ENCODE data around the gene BNIP5.

The BNIP5 gene

DNA sequence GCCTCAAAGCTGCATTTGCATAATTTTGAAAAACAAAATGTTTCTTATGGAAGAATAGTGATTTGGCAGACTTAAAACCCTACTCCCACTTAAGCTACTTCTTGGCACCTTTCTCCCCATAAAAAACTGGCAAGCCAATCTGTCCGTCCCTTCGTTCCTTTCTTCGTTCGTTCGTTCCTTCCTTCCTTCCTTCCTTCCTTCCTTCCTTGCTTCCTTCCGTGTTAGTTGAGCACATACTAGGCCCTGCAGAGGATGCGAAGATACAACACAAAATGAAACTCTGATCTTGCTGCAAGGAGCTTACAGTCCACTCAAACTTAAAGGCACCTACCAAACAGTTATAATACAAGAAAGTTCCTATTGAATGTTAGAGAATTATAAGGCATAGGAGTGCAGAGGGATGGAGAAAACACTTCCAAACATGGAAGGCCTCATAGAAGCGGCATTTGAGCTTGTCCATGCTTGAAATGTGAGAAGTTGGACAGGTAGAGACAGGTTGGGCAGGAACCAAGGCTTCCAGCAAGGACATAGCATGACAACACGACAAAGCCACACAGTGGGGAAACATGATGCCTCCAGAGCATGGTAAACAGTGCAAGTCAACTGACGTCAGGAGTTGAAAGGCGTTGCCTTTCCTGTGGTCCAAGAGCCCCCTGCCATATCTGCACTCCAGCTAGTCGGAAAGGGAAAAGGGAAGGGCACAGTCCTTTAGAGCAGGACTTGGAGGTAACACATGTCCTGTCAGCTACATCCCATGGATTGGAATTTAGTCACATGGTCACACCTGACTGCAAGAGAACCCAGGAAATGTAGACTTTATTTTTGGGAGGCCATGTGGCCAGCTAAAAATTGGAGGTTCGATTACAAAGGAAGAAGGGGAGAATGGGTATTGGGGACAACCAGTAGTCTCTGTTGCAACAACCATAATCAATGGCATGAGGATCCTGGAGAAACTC, 59.8 kb downstream of the BNIP5 start:
- Histone ChIP-seq H3K27ac (ENCODE audit: low read length) (no peak overlapping the region), H3K27me3 (ENCODE audit: control insufficient read depth in 1 of 2, insufficient read depth in 2 of 2, low read length in 2 of 2) (peaks cover 10 to 11% of the 10 kb centered on the region in 2 donors), H3K4me3 (ENCODE audit: low read length in 2 of 2) (no peak overlapping the region), H3K9ac (ENCODE audit: low read length in 2 of 2) (no peak overlapping the region), H3K4me1 (ENCODE audit: control insufficient read depth, insufficient read depth, low read length) (no peaks in the 10 kb centered on the region), H3K36me3 (ENCODE audit: control insufficient read depth in 2 of 2, insufficient read depth in 2 of 2, low read length in 2 of 2) (no peaks in the 10 kb centered on the region), H3K9me3 (ENCODE audit: control insufficient read depth in 2 of 2, low read length in 2 of 2) (no peaks in the 10 kb centered on the region)

DNA sequence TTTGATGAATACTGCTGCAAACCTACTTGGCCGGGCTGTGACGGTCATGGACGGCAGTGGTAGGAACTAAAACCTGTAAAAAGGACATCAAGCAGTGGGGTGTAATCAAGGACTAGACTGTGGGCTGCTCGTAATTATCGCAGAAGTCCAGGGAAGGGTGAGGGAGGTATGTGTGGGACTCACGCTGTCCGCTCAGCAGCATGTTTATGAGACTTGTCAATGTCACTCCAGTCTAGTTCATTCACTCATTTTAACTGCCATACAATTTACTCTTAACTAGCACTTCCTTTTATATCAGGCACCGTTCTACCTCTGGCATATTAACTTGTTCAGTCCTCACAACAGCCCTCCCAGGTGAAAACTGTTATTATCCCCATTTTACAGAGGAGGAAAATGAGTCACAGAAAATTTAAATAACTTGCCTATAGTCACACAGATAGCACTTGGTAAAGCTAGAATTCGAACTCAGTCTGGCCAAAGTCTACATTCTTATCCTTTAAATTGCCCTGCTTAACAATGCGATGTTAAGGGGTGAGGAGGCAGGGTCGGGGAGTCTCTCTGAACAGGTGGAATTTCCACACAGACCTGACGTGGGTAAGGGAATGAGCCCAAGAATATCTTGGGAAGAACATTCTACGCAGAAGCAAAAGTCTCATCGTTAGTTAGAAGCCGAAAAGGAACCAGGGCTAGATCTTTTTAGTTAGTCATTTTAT, 62.7 kb downstream of the BNIP5 start:
- Histone ChIP-seq H3K9ac (ENCODE audit: low read length in 2 of 2) (no peak overlapping the region), H3K9me3 (ENCODE audit: control insufficient read depth in 2 of 2, low read length in 2 of 2) (no peaks in the 10 kb centered on the region), H3K36me3 (ENCODE audit: control insufficient read depth in 2 of 2, insufficient read depth in 2 of 2, low read length in 2 of 2) (no peaks in the 10 kb centered on the region), H3K4me3 (ENCODE audit: low read length in 2 of 2) (no peak overlapping the region), H3K27me3 (ENCODE audit: control insufficient read depth in 1 of 2, insufficient read depth in 2 of 2, low read length in 2 of 2) (peaks cover 15 to 28% of the 10 kb centered on the region in 2 donors), H3K27ac (ENCODE audit: low read length) (no peak overlapping the region), H3K4me1 (ENCODE audit: control insufficient read depth, insufficient read depth, low read length) (no peaks in the 10 kb centered on the region)

DNA sequence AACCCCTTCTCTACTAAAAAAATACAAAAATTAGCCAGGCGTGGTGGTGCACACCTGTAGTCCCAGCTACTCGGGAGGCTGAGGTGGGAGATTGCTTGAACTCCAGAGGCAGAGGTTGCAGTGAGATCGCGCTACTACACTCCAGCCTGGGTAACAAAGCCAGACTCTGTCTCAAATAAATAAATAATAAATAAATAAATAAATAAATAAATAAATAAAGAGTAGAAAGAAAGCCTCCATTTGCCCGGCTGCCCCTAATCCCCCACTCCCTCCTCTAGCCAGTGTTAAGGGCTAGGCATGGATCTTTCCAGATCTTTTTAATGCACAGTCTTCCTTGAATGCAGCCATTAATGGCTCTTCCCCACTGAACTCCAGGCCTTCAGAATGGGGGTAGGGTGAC, 63.6 kb downstream of the BNIP5 start:
- no peak overlapping the region for H3K4me3 ChIP-seq (ENCODE audit: low read length in 2 of 2)
- H3K27me3 ChIP-seq (ENCODE audit: control insufficient read depth in 1 of 2, insufficient read depth in 2 of 2, low read length in 2 of 2): peaks cover 15 to 29% of the 10 kb centered on the region in 2 donors
- H3K27ac ChIP-seq (ENCODE audit: low read length): no peak overlapping the region
- no peaks in the 10 kb centered on the region for H3K36me3 ChIP-seq (ENCODE audit: control insufficient read depth in 2 of 2, insufficient read depth in 2 of 2, low read length in 2 of 2)
- H3K9me3 ChIP-seq (ENCODE audit: control insufficient read depth in 2 of 2, low read length in 2 of 2): no peaks in the 10 kb centered on the region
- no peak overlapping the region for H3K9ac ChIP-seq (ENCODE audit: low read length in 2 of 2)
- peaks cover 2% of the 10 kb centered on the region for H3K4me1 ChIP-seq (ENCODE audit: control insufficient read depth, insufficient read depth, low read length)

DNA sequence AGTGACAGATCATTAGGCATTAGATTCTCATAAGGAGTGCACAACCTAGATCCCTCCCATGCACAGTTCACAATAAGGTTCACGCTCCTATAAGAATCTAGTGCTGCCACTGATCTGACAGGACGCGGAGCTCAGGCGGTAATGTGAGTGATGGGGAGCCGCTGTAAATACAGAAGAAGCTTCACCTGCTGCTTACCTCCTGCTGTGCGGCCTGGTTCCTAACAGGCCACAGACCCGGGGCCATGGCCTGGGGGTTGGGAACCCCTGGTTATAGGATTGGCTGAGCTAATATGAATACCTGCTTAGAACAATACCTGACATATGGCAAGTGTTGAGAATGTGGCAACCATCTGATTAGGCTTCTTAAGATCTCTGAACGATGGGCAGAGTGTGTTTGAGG, 64.5 kb downstream of the BNIP5 start:
- no peak overlapping the region for H3K4me3 ChIP-seq (ENCODE audit: low read length in 2 of 2)
- H3K9ac ChIP-seq (ENCODE audit: low read length in 2 of 2): no peak overlapping the region
- no peak overlapping the region for H3K27ac ChIP-seq (ENCODE audit: low read length)
- H3K9me3 ChIP-seq (ENCODE audit: control insufficient read depth in 2 of 2, low read length in 2 of 2): no peaks in the 10 kb centered on the region
- H3K4me1 ChIP-seq (ENCODE audit: control insufficient read depth, insufficient read depth, low read length): peaks cover 2% of the 10 kb centered on the region
- H3K27me3 ChIP-seq (ENCODE audit: control insufficient read depth in 1 of 2, insufficient read depth in 2 of 2, low read length in 2 of 2): peaks cover 13 to 31% of the 10 kb centered on the region in 2 donors
- H3K36me3 ChIP-seq (ENCODE audit: control insufficient read depth in 2 of 2, insufficient read depth in 2 of 2, low read length in 2 of 2): no peaks in the 10 kb centered on the region

DNA sequence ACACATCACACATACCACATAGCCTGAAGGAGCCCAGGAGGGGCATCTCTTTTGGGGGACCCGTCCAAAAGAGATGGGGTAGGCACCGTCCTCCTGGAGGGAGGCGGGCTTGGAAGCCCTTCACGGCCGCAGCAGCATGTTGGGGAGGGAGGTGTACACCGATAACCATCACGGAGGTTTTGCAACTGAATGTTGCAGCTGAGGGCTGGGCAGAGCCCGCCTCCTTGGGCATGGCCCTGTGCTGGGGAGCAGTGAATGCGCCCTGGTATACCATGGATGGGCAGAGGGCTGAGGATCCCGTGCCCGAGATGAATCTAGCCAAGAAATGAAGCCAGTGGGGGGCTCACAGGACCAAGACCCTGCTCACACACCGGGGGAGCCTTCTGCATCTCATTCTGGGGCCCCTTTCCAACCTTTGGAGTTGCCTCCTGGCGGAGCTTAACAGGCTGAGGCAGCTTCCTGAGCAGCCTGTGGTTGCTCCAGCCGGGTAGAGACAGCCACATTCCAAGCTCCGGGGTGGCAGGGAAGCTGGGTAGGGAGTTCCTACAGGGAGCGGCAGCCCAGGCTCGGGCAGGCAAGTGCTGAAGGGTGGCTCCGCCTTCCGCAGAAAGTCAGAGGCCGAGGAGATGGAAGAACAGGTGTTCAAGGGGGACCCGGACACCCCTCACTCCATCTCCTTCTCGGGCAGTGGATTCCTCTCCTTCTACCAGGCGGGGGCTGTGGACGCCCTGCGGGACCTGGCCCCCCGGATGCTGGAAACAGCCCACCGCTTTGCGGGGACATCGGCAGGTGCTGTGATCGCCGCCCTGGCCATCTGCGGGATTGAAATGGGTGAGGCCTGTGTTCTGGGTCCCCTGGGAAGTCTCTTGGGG, 66.6 kb downstream of the BNIP5 start, which contains the start of gene PNPLA1:
TSS of gene PNPLA1 (plus strand) at position 227 of the 872 bp plus-strand sequence. CDS start at position 627, 400 bp downstream.
- Histone ChIP-seq H3K4me1 (ENCODE audit: control insufficient read depth, insufficient read depth, low read length) (peaks cover 2% of the 10 kb centered on the region), H3K4me3 (ENCODE audit: low read length in 2 of 2) (no peak within 1 kb of the TSS), H3K9ac (ENCODE audit: low read length in 2 of 2) (no peak within 1 kb of the TSS), H3K36me3 (ENCODE audit: control insufficient read depth in 2 of 2, insufficient read depth in 2 of 2, low read length in 2 of 2) (no peaks in the 10 kb centered on the region), H3K27ac (ENCODE audit: low read length) (no peak within 1 kb of the TSS), H3K27me3 (ENCODE audit: control insufficient read depth in 1 of 2, insufficient read depth in 2 of 2, low read length in 2 of 2) (peaks cover 8 to 28% of the 10 kb centered on the region in 2 donors), H3K9me3 (ENCODE audit: control insufficient read depth in 2 of 2, low read length in 2 of 2) (peaks cover 0 to 7% of the 10 kb centered on the region in 2 donors)

DNA sequence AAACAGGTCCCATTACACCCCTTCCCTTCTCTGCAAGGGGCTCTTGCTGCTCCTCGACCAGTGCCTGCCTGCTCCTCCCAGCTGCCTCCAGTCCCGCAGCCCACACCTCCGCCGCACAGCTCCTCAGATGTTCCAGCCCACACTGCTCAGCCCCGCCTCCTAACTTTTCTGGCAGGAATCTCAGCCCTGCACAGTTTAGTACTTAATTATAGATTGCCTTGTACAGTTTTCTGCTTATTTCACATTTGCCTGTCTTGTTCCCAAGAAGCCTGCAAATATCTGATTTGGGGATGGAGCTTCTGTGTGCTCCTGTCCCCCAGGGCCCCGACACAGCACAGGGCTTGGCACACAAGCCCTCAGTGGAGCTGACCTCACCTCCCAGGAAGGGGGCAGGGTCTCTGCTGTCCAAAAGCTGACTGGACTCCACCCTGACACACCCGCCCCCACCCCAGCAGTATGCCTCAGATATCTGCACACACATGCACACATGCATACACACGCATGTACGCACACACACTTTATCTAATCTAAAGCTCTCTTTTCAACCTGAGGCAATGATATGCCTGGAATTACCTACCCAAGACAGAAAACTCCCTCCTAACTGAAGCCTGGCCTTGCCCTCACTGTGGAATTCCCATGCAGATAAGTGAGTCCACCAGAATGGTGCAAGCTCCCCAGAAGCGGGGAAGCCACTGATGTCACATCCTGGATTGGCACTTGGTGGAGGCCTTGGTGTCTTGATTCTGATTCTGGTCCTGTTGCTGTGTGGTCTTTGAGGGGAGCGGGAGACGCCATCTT, 68.0 kb downstream of the BNIP5 start:
- peaks cover 2% of the 10 kb centered on the region for H3K4me1 ChIP-seq (ENCODE audit: control insufficient read depth, insufficient read depth, low read length)
- no peak overlapping the region for H3K27ac ChIP-seq (ENCODE audit: low read length)
- H3K27me3 ChIP-seq (ENCODE audit: control insufficient read depth in 1 of 2, insufficient read depth in 2 of 2, low read length in 2 of 2): peaks cover 8 to 25% of the 10 kb centered on the region in 2 donors
- peaks cover 0 to 7% of the 10 kb centered on the region in 2 donors for H3K9me3 ChIP-seq (ENCODE audit: control insufficient read depth in 2 of 2, low read length in 2 of 2)
- H3K36me3 ChIP-seq (ENCODE audit: control insufficient read depth in 2 of 2, insufficient read depth in 2 of 2, low read length in 2 of 2): no peaks in the 10 kb centered on the region
- no peak overlapping the region for H3K9ac ChIP-seq (ENCODE audit: low read length in 2 of 2)
- H3K4me3 ChIP-seq (ENCODE audit: low read length in 2 of 2): no peak overlapping the region

DNA sequence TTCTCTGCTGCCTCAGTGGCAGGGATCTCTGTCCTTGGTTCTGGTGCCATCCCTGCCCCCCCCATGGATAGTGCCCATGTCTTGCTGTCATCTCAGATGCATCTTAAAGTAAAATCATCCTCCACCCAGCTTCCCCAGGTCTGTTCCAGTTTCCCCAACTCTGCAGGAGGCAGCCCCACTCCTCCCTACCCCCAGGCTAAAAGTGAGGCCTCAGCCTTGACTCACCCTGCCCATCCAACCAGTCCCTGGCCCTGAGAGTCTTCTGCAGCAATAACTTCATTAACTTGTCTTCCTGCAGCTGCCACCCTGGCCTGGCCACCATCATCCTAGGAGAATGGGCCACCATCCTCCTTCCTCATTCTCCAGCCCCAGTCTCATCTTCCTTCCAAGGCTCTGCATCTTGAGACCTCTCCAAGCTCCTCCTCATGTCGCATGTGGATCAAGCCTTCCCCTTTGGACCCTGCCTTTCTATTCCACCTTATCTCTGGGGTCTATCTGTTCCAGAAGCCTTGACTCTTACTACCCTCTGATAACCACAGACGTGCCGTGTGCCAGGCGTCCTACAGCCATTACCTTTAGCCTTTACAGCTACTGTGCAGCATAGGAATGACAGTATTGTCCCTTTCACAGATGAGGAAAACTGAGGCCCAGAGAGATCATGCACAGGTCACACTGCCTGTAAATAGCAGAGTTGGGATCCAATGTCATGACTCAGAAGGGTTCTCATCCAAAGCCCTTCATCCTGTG, 68.8 kb downstream of the BNIP5 start:
- H3K27ac ChIP-seq (ENCODE audit: low read length): no peak overlapping the region

DNA sequence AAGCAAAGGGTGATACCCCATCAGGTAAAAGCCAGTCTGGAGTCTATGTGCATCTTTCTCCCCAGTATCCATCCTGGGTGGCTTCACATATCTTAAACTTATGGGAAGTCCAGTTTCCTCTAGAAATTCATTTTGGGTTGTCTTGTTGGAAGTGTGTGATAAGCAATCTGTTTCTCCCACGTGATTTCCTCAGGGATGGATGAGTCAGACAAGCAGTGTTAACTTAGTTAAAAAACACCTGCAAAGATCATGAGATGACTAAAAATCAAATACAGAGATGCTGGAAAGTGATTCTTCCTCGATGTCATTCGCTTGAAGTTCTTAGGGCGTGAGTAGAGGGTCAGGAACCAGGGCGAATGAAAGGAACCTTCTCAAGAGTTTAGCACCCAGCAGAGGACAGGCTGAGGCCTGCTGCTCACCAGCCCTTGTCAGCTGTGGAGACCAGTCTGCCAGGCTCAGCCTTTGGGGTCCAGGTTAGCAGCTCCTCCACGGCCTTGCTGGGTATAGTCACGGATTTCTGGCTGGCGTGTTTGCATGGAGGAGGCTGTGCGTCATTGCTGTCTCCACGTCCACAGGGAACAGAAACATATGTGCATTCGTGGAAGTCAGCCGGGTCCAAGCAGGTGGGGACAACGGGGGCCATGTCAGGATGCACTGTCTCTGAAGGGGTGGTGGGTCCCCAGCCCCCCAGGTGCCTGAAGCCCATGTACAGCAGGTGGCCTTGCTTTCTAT, 69.6 kb downstream of the BNIP5 start:
- Histone ChIP-seq H3K4me3 (ENCODE audit: low read length in 2 of 2) (no peak overlapping the region), H3K9ac (ENCODE audit: low read length in 2 of 2) (no peak overlapping the region), H3K27ac (ENCODE audit: low read length) (no peak overlapping the region), H3K9me3 (ENCODE audit: control insufficient read depth in 2 of 2, low read length in 2 of 2) (peaks cover 0 to 7% of the 10 kb centered on the region in 2 donors), H3K27me3 (ENCODE audit: control insufficient read depth in 1 of 2, insufficient read depth in 2 of 2, low read length in 2 of 2) (peaks cover 6 to 25% of the 10 kb centered on the region in 2 donors), H3K4me1 (ENCODE audit: control insufficient read depth, insufficient read depth, low read length) (peaks cover 2% of the 10 kb centered on the region), H3K36me3 (ENCODE audit: control insufficient read depth in 2 of 2, insufficient read depth in 2 of 2, low read length in 2 of 2) (no peaks in the 10 kb centered on the region)

More for the DNA sequence above, 68.8 kb downstream of the BNIP5 start:
- peaks cover 0 to 7% of the 10 kb centered on the region in 2 donors for H3K9me3 ChIP-seq (ENCODE audit: control insufficient read depth in 2 of 2, low read length in 2 of 2)
- peaks cover 2% of the 10 kb centered on the region for H3K4me1 ChIP-seq (ENCODE audit: control insufficient read depth, insufficient read depth, low read length)
- no peaks in the 10 kb centered on the region for H3K36me3 ChIP-seq (ENCODE audit: control insufficient read depth in 2 of 2, insufficient read depth in 2 of 2, low read length in 2 of 2)
- no peak overlapping the region for H3K9ac ChIP-seq (ENCODE audit: low read length in 2 of 2)
- peaks cover 6 to 25% of the 10 kb centered on the region in 2 donors for H3K27me3 ChIP-seq (ENCODE audit: control insufficient read depth in 1 of 2, insufficient read depth in 2 of 2, low read length in 2 of 2)
- no peak overlapping the region for H3K4me3 ChIP-seq (ENCODE audit: low read length in 2 of 2)

All from stomach smooth muscle (tissue), 2 donors.